ENCODE measurements around the gene SLC5A4. TPM values are rescaled to one million over a fixed set of nuclear protein-coding genes. Genes with fewer than 3 reads are reported as not detected.

SLC5A4 gene
- total and polyA plus RNA-seq, 10 of the 15 experiments (the other 5 are each of a cell fraction or from before 2014, with no cell fraction given), result not detected

GRCh38 chr22:32181043-32181442 is 74.1 kb downstream of the SLC5A4 start:
- no peak for FAIRE-seq
- no TSS peak for BruUV-seq (replicated peaks)
- 15% methylated on average over 6 of the region's 6 CpGs for WGBS (ENCODE audit: insufficient coverage, insufficient replicate concordance, low lambda C conversion rate, missing lambda C conversion rate)
- Histone ChIP-seq H3K9ac (ENCODE audit: control insufficient read depth, insufficient read depth, low read length) (no peak overlapping the region), H3K27me3 (replicated peaks in 1 of 2; ENCODE audit: control insufficient read depth in 2 of 2, insufficient read depth in 2 of 2, low read length in 1 of 2) (no peaks in the 10 kb centered on the region; a peak in 2 of 4 replicates), H3K79me2 (ENCODE audit: control insufficient read depth, insufficient read depth, low read length) (no peaks in the 10 kb centered on the region), H3K9me3 (replicated peaks; ENCODE audit: control insufficient read depth, insufficient read depth, low read length) (no peaks in the 10 kb centered on the region), H2AFZ (ENCODE audit: control insufficient read depth, low read depth, low read length) (no peak overlapping the region), H3K4me2 (ENCODE audit: control insufficient read depth, insufficient read depth) (no peak overlapping the region), H3K4me1 (ENCODE audit: control insufficient read depth, insufficient read depth, low read length) (no peaks in the 10 kb centered on the region), H3K27ac (ENCODE audit: control insufficient read depth, insufficient read depth) (no peak overlapping the region), H4K20me1 (ENCODE audit: control insufficient read depth, insufficient read depth) (no peaks in the 10 kb centered on the region), H3K36me3 (ENCODE audit: control insufficient read depth in 2 of 2, insufficient read depth in 2 of 2, low read length in 1 of 2) (no peaks in the 10 kb centered on the region), H3K4me3 (no peak overlapping the region)
- POLR2A ChIA-PET, result no interaction called here
- in situ Hi-C loops (cut with MboI), result no loop called here
- no peak for TF ChIP-seq CBX3 (IDR thresholded peaks at IDR 0.05; ENCODE audit: borderline replicate concordance, low read depth)
- TF ChIP-seq ASH2L (IDR thresholded peaks at IDR 0.05; ENCODE audit: borderline replicate concordance, low read depth), result no peak
- TF ChIP-seq ZNF274 (IDR thresholded peaks at IDR 0.05; ENCODE audit: insufficient read depth, insufficient read length), result no peak
- no peak for TF ChIP-seq SMARCA5 (IDR thresholded peaks at IDR 0.05)
- no peak for TF ChIP-seq TBL1XR1 (IDR thresholded peaks at IDR 0.05; ENCODE audit: low read depth, low read length)
- TF ChIP-seq TCF12 (IDR thresholded peaks at IDR 0.05; ENCODE audit: low read depth, low read length), result no peak
- no peak for TF ChIP-seq ZBTB33 (IDR thresholded peaks at IDR 0.05)
- TF ChIP-seq RB1 (IDR thresholded peaks at IDR 0.05; ENCODE audit: borderline replicate concordance), result no peak
- TF ChIP-seq CEBPB (IDR thresholded peaks at IDR 0.05; ENCODE audit: borderline replicate concordance in 1 of 2, low read depth in 2 of 2, low read length in 2 of 2), result no peak
- TF ChIP-seq SIN3A (IDR thresholded peaks at IDR 0.05; ENCODE audit: low read depth, low read length), result no peak
- TF ChIP-seq BACH1 (IDR thresholded peaks at IDR 0.05; ENCODE audit: borderline replicate concordance), result no peak
- TF ChIP-seq CHD1 (IDR thresholded peaks at IDR 0.05; ENCODE audit: low read depth, low read length), result no peak
- TF ChIP-seq MXI1 (IDR thresholded peaks at IDR 0.05; ENCODE audit: low read depth, low read length), result no peak
- TF ChIP-seq EP300 (IDR thresholded peaks at IDR 0.05; ENCODE audit: borderline replicate concordance in 1 of 2, control insufficient read depth in 1 of 2, low read depth in 2 of 2, low read length in 2 of 2), result no peak
- no peak for TF ChIP-seq E4F1 (IDR thresholded peaks at IDR 0.05; ENCODE audit: borderline replicate concordance, partially characterized antibody)
- no peak for TF ChIP-seq RUNX3 (IDR thresholded peaks at IDR 0.05; ENCODE audit: low read length)
- no peak for TF ChIP-seq RELB (IDR thresholded peaks at IDR 0.05; ENCODE audit: low read depth)
- SMC1A ChIA-PET (ENCODE audit: uncharacterized antibody, unreplicated experiment), result no interaction called here
- no peak for DNase-seq (ENCODE audit: low read depth, low spot score)
- RAD21 ChIA-PET (ENCODE audit: unreplicated experiment), result no interaction called here
- intact Hi-C loops (cut with micrococcal nuclease; ENCODE audit: unreplicated experiment), result no loop called here
- CTCF ChIA-PET, result no interaction called here
- no peak for ATAC-seq
